GM13976 (cell line): ENCODE measurements around the gene TENM3.

Experiments used
- DNase-seq: peaks from one replicate; pipeline ENCODE4 v3.0.0; 2012; ENCODE audit warnings: low spot score
- in situ Hi-C: fragments of 300-500 bp; cut with MboI; formaldehyde crosslinking; loops from one replicate; pipeline ENCODE4 v1.12.0; 2022; ENCODE audit warnings: low sequenced_read_pairs, mixed read lengths, inconsistent platforms; ENCODE audit not compliant: unreplicated experiment
- TF ChIP-seq, protein P1 (sequence below): IDR thresholded peaks from 2 replicates; pipeline ENCODE4 v1.5.1; 2012; ENCODE audit warnings: borderline replicate concordance, mild to moderate bottlenecking; ENCODE audit not compliant: insufficient read depth; ENCODE audit errors: extremely low read depth, missing control alignments, control extremely low read depth

The TENM3 gene

DNA sequence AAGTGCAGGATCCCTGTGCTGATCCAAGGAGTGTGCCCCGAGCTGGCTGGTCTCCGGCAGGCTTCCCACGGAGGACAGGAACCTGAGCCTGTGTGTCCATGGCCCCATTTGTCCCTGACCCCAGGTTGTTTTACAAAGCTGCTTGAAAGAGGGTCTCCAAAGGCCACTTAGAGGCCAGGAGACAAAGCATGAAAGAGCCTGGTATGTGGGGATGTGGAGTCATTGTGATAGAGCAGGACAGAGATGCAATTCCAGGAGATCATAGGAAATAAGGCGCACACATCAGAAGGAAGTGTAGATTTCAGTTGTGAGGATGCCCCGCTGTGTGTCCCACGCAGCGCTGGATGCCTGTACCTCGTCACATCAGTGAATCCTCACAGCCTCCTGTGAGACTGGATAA, 48.0 kb downstream of the TENM3 start:
- no peak for DNase-seq
- in situ Hi-C loops = no loop called here
- TF ChIP-seq, protein P1, sequence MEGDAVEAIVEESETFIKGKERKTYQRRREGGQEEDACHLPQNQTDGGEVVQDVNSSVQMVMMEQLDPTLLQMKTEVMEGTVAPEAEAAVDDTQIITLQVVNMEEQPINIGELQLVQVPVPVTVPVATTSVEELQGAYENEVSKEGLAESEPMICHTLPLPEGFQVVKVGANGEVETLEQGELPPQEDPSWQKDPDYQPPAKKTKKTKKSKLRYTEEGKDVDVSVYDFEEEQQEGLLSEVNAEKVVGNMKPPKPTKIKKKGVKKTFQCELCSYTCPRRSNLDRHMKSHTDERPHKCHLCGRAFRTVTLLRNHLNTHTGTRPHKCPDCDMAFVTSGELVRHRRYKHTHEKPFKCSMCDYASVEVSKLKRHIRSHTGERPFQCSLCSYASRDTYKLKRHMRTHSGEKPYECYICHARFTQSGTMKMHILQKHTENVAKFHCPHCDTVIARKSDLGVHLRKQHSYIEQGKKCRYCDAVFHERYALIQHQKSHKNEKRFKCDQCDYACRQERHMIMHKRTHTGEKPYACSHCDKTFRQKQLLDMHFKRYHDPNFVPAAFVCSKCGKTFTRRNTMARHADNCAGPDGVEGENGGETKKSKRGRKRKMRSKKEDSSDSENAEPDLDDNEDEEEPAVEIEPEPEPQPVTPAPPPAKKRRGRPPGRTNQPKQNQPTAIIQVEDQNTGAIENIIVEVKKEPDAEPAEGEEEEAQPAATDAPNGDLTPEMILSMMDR = no peak

DNA sequence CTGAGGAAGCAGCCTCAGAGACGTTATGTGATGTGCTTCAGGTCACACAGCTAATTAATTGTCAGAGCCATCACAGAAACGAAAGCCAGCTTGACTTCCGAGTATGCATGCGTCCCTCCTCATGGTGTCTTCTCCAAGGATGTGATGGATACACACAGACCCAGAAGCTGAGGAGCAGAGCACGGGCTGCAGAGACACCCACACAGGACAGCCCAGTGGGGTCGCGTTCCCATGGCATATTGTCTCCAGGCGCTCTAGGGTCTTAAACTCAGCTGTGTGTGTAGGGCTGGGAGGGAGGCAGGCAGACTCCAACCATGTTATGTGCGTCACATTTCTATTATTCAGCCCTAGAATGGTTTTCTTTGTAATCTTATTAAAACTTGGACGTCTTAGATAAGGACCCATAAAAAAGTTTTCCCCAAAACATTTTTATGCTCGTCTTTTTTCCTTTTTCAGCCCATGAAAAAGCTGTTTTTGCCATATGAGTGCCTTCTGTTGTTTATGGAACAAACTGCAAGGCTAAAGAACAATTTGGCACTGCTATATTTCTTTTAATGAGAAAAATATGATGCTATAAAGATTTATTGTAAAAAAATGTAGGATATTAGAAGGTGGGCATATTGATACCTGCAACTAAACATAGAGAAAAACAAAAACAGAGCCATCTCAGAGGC, 48.5 kb downstream of the TENM3 start:
- no peak for DNase-seq
- in situ Hi-C loops = no loop called here
- TF ChIP-seq, protein P1 = no peak

- in situ Hi-C loops = no loop called here
- TF ChIP-seq, protein P1 = no peak
- no peak for DNase-seq
Observed at GRCh38 chr4:182292612-182293011, 49.4 kb downstream of the TENM3 start.

DNA sequence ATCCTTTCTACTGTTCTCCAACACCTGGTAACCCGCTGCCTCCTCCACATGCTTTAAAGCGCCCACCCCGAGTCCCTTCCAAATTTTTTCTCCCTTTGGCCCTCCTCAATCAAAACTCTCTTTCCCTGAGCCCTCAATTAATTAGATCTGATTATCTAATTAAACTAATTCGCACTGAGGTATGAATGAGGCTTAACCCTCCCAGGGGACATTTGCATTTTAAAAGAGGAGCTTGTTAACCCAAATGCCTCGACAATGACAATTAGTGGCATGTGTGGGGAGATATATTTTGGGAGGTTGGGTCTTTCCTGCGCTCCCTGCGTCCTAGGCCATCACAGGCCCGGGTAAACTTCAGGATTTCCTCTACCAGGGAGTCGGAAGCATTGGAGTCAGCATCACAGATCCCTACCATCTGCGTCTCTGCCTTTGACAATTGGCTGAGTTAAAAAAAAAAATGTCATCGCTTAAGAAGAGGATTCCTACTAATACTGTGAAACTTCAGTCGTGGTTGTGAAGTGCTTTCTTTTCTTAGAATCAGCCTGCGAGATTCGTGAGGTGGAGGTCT, 50.6 kb downstream of the TENM3 start:
- TF ChIP-seq, protein P1 = no peak
- in situ Hi-C loops = no loop called here
- no peak for DNase-seq

DNA sequence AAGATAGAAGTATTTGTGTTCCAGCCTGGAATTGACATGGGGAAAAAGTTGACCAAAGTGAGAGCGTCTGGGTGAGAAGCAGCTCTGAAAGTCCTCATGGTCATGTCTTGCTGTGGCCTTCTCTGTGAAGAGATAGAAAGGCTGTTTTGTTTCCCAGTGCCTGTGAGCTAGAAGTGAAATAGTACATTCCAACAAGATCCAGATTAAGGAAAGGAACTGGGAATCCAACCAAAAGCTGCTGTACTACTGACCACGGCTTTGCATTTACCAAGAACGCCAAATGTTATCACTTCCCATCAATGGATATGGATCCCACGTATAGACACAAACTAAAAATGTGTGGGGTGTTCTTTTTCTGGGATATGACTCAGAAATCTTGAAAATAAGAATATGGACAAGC, 51.2 kb downstream of the TENM3 start:
- DNase-seq = no peak
- TF ChIP-seq, protein P1 = no peak
- in situ Hi-C loops = no loop called here

- in situ Hi-C loops = no loop called here
- no peak for DNase-seq
- TF ChIP-seq, protein P1 = no peak
Observed at GRCh38 chr4:182297659-182298058, 54.5 kb downstream of the TENM3 start.

GRCh38 chr4:182301736-182302135, 58.5 kb downstream of the TENM3 start:
- TF ChIP-seq, protein P1 = no peak
- DNase-seq = no peak
- in situ Hi-C loops = no loop called here
